ENCODE data around the gene GLIS1. TPM values are rescaled to one million over a fixed set of nuclear protein-coding genes. Genes with fewer than 3 reads are reported as not detected.

GLIS1 gene
- total RNA-seq, 1 experiment from 2014 or later, result 0.28 TPM

DNA sequence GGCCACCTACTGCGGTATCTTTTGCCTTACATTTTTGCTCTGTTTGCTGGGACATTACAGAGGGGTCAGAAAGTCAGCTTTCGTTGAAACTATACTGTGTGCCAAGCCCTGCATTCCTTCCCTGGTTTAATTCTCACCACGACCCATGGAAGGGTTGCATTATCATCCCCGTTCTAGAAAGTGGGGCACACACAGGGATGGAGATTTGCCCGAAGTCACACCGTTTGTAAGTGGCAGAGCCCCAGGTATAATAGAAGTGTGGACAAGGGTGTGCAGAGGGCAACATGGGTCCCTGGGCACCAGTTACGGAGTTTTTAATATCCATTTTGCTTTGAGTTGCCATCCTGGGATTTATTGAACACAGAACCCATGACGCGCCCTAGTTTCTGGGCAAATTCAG, 268.0 kb downstream of the GLIS1 start:
- Mint-ChIP-seq H3K4me1 (peaks cover 12 to 20% of the 10 kb centered on the region in 2 experiments), H3K27me3 (ENCODE audit: low read depth) (peaks cover 21% of the 10 kb centered on the region), H3K9me3 (peaks cover 3 to 6% of the 10 kb centered on the region in 2 experiments; a peak in 2 of 5 replicates), H3K27ac (no peak overlapping the region), H3K36me3 (ENCODE audit: insufficient read depth in 1 of 3, low read depth in 3 of 3) (peaks cover 0 to 4% (median 0%) of the 10 kb centered on the region in 3 experiments; a peak in 1 of 7 replicates), H3K4me3 (no peak overlapping the region)
- Histone ChIP-seq H3K56ac (ENCODE audit: insufficient read length, low read depth, low read length) (no peak overlapping the region), H4K5ac (ENCODE audit: insufficient read length, low read depth, low read length) (no peak overlapping the region), H2BK15ac (ENCODE audit: low read depth, low read length) (no peak overlapping the region), H3K27ac (ENCODE audit: insufficient read length, low read depth, low read length) (no peak overlapping the region), H2BK20ac (ENCODE audit: low read depth, low read length, poor library complexity, severe bottlenecking) (no peak overlapping the region), H3K4me1 (ENCODE audit: insufficient read depth, low read length) (peaks cover 2% of the 10 kb centered on the region; the same call in 1 of the 2 replicates), H3K4ac (ENCODE audit: low read depth, low read length) (no peak overlapping the region), H3K9me3 (ENCODE audit: control insufficient read depth, low read depth, low read length) (no peaks in the 10 kb centered on the region), H4K91ac (ENCODE audit: insufficient read length, low read depth, low read length) (no peak overlapping the region), H3K27me3 (ENCODE audit: insufficient read depth, low read length) (no peaks in the 10 kb centered on the region; the same call in 1 of the 2 replicates), H4K20me1 (ENCODE audit: control insufficient read depth, insufficient read depth, insufficient read length) (no peaks in the 10 kb centered on the region), H4K8ac (replicated peaks; ENCODE audit: insufficient read length, low read depth, low read length) (no peak overlapping the region), H3K9ac (ENCODE audit: extremely low read depth, insufficient read length, low read length) (no peak overlapping the region), H3K4me2 (ENCODE audit: insufficient read depth, insufficient read length, low read length) (no peak overlapping the region), H2BK5ac (ENCODE audit: insufficient read length, low read length) (no peak overlapping the region), H3K14ac (ENCODE audit: insufficient read depth, low read length) (no peak overlapping the region), H3K79me1 (ENCODE audit: insufficient read depth, low read depth, low read length, poor library complexity, severe bottlenecking) (no peaks in the 10 kb centered on the region), H3K23me2 (ENCODE audit: insufficient read length, low read depth, low read length, poor library complexity, severe bottlenecking) (no peaks in the 10 kb centered on the region), H2BK120ac (ENCODE audit: low read depth, low read length, poor library complexity, severe bottlenecking) (no peak overlapping the region), H2AK5ac (ENCODE audit: insufficient read length, low read length) (no peak overlapping the region), H2AFZ (ENCODE audit: low read length) (no peak overlapping the region), H3K23ac (ENCODE audit: insufficient read length, low read depth, low read length) (no peak overlapping the region), H3T11ph (ENCODE audit: low read length) (no peak overlapping the region), H2BK12ac (ENCODE audit: insufficient read length, low read depth, low read length) (no peak overlapping the region), H3K79me2 (ENCODE audit: insufficient read depth, low read length) (no peaks in the 10 kb centered on the region), H3K18ac (ENCODE audit: insufficient read length, low read depth, low read length) (no peak overlapping the region)
- WGBS (ENCODE audit: extremely low coverage, insufficient read length, low lambda C conversion rate), result no CpG with 5 or more reads among the region's 9 CpGs
- TF ChIP-seq, protein P1, sequence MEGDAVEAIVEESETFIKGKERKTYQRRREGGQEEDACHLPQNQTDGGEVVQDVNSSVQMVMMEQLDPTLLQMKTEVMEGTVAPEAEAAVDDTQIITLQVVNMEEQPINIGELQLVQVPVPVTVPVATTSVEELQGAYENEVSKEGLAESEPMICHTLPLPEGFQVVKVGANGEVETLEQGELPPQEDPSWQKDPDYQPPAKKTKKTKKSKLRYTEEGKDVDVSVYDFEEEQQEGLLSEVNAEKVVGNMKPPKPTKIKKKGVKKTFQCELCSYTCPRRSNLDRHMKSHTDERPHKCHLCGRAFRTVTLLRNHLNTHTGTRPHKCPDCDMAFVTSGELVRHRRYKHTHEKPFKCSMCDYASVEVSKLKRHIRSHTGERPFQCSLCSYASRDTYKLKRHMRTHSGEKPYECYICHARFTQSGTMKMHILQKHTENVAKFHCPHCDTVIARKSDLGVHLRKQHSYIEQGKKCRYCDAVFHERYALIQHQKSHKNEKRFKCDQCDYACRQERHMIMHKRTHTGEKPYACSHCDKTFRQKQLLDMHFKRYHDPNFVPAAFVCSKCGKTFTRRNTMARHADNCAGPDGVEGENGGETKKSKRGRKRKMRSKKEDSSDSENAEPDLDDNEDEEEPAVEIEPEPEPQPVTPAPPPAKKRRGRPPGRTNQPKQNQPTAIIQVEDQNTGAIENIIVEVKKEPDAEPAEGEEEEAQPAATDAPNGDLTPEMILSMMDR (conservative IDR thresholded peaks at IDR 0.05), result no peak
- no peak for DNase-seq
